ENCODE data around the gene ARMC9.
"Not testable (repeated sequence)": the region's sequence is repeated elsewhere in the genome, so short reads cannot be mapped to it uniquely, and the experiment has no call there.

Gene ARMC9

DNA sequence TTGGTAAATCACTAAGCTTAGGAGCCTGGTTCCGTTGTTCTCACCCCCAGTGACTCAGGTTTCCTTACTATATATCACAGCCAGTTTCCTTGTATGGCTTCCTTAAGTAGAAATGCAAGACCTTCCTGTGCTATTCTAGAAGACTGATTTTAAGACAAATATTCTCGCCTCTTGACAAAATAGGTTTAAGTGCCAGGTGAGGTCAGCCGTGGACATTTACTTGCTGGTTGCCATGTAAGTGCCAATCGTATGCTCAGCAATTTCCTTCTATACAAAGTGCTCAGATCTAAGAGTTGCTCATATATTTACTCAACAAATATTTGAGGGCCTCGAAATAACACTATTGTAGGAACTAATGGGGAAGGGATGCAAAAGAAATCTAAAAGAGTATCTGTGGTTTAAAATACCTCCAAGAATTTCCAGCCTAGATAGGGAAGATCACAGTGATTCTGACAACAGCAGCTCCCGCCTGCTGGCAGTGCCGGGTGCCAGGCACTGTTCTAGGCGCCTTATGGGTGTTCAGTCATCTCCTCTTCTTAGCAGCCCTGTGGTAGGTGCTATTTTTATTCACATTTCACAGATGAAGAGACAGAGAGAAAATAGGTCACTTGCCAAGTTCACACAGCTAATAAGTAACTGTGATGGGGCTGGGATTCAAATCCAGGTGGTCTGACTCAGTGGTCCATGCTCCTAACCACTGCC lies 101.7 kb downstream of the ARMC9 start:
- Histone ChIP-seq H3K9me3 (ENCODE audit: control insufficient read depth, low read length) (no peaks in the 10 kb centered on the region), H3K36me3 (ENCODE audit: control insufficient read depth, insufficient read depth, low read length) (no peaks in the 10 kb centered on the region), H3K27me3 (ENCODE audit: control insufficient read depth, insufficient read depth, low read length) (no peaks in the 10 kb centered on the region), H3K4me1 (ENCODE audit: control insufficient read depth, insufficient read depth, low read length) (peaks cover 39% of the 10 kb centered on the region), H3K9ac (ENCODE audit: low read length) (peak overlapping the region; percentile 5), H3K4me3 (ENCODE audit: low read length) (no peak overlapping the region)

- Histone ChIP-seq H3K36me3 (ENCODE audit: control insufficient read depth, insufficient read depth, low read length) (no peaks in the 10 kb centered on the region), H3K27me3 (ENCODE audit: control insufficient read depth, insufficient read depth, low read length) (no peaks in the 10 kb centered on the region), H3K9ac (ENCODE audit: low read length) (no peak overlapping the region), H3K9me3 (ENCODE audit: control insufficient read depth, low read length) (no peaks in the 10 kb centered on the region), H3K4me1 (ENCODE audit: control insufficient read depth, insufficient read depth, low read length) (peaks cover 39% of the 10 kb centered on the region), H3K4me3 (ENCODE audit: low read length) (no peak overlapping the region)
Observed at GRCh38 chr2:231300722-231301076, 102.3 kb downstream of the ARMC9 start.

- not testable (repeated sequence) for H3K9ac ChIP-seq (ENCODE audit: low read length); H3K36me3 ChIP-seq (ENCODE audit: control insufficient read depth, insufficient read depth, low read length); H3K4me3 ChIP-seq (ENCODE audit: low read length); H3K27me3 ChIP-seq (ENCODE audit: control insufficient read depth, insufficient read depth, low read length); H3K9me3 ChIP-seq (ENCODE audit: control insufficient read depth, low read length)
- peaks cover 29% of the 10 kb centered on the region for H3K4me1 ChIP-seq (ENCODE audit: control insufficient read depth, insufficient read depth, low read length)
Observed at GRCh38 chr2:231304259-231304658, 105.8 kb downstream of the ARMC9 start.

GRCh38 chr2:231305221-231305620 lies 106.8 kb downstream of the ARMC9 start:
- Histone ChIP-seq H3K4me3 (ENCODE audit: low read length) (no peak overlapping the region), H3K27me3 (ENCODE audit: control insufficient read depth, insufficient read depth, low read length) (no peaks in the 10 kb centered on the region), H3K36me3 (ENCODE audit: control insufficient read depth, insufficient read depth, low read length) (no peaks in the 10 kb centered on the region), H3K9ac (ENCODE audit: low read length) (no peak overlapping the region), H3K9me3 (ENCODE audit: control insufficient read depth, low read length) (no peaks in the 10 kb centered on the region), H3K4me1 (ENCODE audit: control insufficient read depth, insufficient read depth, low read length) (peaks cover 19% of the 10 kb centered on the region)

DNA sequence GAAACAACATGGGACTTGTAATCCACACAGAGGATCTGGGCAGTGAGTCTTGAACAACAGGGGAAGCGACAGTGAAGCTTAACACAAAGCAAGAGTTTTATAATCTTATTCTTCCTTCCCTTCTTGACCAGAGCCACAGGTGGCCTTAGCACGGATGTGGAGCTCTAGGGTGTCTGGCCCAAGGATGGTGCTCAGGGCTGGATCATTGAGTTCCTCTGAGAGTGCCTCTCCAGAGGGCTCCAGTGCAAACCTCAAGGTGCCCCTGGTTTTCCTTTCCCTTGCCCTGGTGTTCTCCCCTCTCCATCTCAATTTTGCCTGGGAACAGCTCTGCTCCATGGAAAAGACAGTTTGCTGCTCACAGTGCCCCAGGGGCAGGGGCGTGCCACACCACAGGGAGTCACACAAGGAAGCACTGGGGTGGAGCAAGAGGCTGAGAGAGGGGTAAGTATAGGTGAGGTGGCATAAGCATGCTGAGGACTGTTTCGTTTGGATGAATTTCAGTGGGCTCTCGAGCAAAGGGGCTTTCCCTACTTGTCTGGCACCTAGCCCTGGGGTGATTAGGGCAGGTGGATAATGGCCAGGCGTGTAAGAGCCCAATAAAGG lies 108.5 kb downstream of the ARMC9 start:
- H3K4me3 ChIP-seq (ENCODE audit: low read length), result no peak overlapping the region
- peaks cover 9% of the 10 kb centered on the region for H3K4me1 ChIP-seq (ENCODE audit: control insufficient read depth, insufficient read depth, low read length)
- no peaks in the 10 kb centered on the region for H3K27me3 ChIP-seq (ENCODE audit: control insufficient read depth, insufficient read depth, low read length)
- H3K9me3 ChIP-seq (ENCODE audit: control insufficient read depth, low read length), result no peaks in the 10 kb centered on the region
- no peak overlapping the region for H3K9ac ChIP-seq (ENCODE audit: low read length)
- no peaks in the 10 kb centered on the region for H3K36me3 ChIP-seq (ENCODE audit: control insufficient read depth, insufficient read depth, low read length)

DNA sequence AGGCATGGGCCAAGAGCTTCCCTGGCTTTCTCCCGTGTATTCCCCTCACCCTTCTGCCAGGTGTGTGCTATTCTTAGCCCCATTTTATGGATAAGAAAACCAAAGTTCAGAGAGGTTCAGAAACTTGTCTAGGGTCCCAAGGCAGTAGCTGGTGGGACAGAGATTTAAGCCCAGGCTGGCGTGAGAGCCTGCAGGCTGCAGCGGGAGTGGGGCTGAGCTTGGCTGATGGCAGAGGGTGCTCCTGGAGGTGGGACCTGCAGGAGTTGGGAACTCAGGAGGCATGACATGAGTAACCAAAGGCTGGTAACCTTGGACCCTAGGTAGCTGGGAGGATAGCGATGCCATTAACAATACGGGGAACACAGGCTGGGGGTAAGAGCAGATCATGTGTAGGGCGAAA lies 109.8 kb downstream of the ARMC9 start:
- no peak overlapping the region for H3K4me3 ChIP-seq (ENCODE audit: low read length)
- H3K9ac ChIP-seq (ENCODE audit: low read length), result no peak overlapping the region
- no peaks in the 10 kb centered on the region for H3K27me3 ChIP-seq (ENCODE audit: control insufficient read depth, insufficient read depth, low read length)
- H3K36me3 ChIP-seq (ENCODE audit: control insufficient read depth, insufficient read depth, low read length), result no peaks in the 10 kb centered on the region
- H3K9me3 ChIP-seq (ENCODE audit: control insufficient read depth, low read length), result no peaks in the 10 kb centered on the region
- peaks cover 9% of the 10 kb centered on the region for H3K4me1 ChIP-seq (ENCODE audit: control insufficient read depth, insufficient read depth, low read length)

GRCh38 chr2:231308631-231309428 lies 110.4 kb downstream of the ARMC9 start:
- Histone ChIP-seq H3K27me3 (ENCODE audit: control insufficient read depth, insufficient read depth, low read length) (no peaks in the 10 kb centered on the region), H3K4me3 (ENCODE audit: low read length) (no peak overlapping the region), H3K36me3 (ENCODE audit: control insufficient read depth, insufficient read depth, low read length) (no peaks in the 10 kb centered on the region), H3K9me3 (ENCODE audit: control insufficient read depth, low read length) (no peaks in the 10 kb centered on the region), H3K4me1 (ENCODE audit: control insufficient read depth, insufficient read depth, low read length) (peaks cover 9% of the 10 kb centered on the region), H3K9ac (ENCODE audit: low read length) (no peak overlapping the region)

DNA sequence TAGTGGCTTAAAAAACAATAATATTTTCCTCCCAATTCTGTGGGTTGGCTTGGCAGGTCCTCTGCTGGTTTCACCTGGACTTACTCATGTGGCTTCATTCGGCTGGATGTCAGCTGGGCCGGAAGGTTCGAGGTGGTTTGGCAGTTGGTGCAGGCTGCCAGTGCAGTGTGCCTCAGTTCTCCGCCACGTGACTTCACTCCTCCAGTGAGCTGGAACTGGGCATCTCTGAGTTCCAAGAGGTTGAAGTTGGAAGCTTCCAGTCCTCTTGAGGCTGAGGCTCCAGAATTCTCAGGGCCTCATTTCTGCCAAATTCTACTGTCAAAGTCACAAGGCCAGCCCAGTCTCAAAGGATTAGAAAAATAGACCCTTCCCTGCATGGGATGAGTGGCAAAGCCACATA lies 113.6 kb downstream of the ARMC9 start:
- H3K9me3 ChIP-seq (ENCODE audit: control insufficient read depth, low read length), result no peaks in the 10 kb centered on the region

GRCh38 chr2:231315896-231316295 lies 117.5 kb downstream of the ARMC9 start:
- no peaks in the 10 kb centered on the region for H3K36me3 ChIP-seq (ENCODE audit: control insufficient read depth, insufficient read depth, low read length)
- H3K27me3 ChIP-seq (ENCODE audit: control insufficient read depth, insufficient read depth, low read length), result no peaks in the 10 kb centered on the region
- H3K9ac ChIP-seq (ENCODE audit: low read length), result no peak overlapping the region
- no peak overlapping the region for H3K4me3 ChIP-seq (ENCODE audit: low read length)
- no peaks in the 10 kb centered on the region for H3K9me3 ChIP-seq (ENCODE audit: control insufficient read depth, low read length)
- no peaks in the 10 kb centered on the region for H3K4me1 ChIP-seq (ENCODE audit: control insufficient read depth, insufficient read depth, low read length)

More for the DNA sequence above, 113.6 kb downstream of the ARMC9 start:
- Histone ChIP-seq H3K9ac (ENCODE audit: low read length) (no peak overlapping the region), H3K4me3 (ENCODE audit: low read length) (no peak overlapping the region), H3K36me3 (ENCODE audit: control insufficient read depth, insufficient read depth, low read length) (no peaks in the 10 kb centered on the region), H3K27me3 (ENCODE audit: control insufficient read depth, insufficient read depth, low read length) (no peaks in the 10 kb centered on the region), H3K4me1 (ENCODE audit: control insufficient read depth, insufficient read depth, low read length) (peaks cover 4% of the 10 kb centered on the region)

DNA sequence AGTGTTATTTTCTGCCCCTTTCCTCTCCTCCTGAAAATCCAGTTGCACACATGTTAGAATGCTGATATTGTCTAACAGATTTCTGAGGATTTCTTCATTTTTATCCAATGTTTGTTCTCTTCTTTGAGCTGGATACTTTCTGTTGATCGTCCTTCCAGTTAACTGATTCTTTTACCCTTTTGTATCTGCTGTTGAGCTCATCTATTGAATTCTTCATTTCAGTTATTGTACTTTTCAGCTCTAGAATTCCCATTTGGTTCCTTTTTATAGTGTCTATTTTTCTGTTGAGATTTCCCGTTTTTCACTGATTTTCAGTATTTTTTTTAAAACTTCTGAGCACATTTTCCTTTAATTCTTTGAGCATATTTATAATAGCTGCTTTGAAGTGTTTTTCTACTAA lies 119.1 kb downstream of the ARMC9 start:
- Histone ChIP-seq H3K36me3 (ENCODE audit: control insufficient read depth, insufficient read depth, low read length) (no peaks in the 10 kb centered on the region), H3K4me1 (ENCODE audit: control insufficient read depth, insufficient read depth, low read length) (no peaks in the 10 kb centered on the region), H3K9ac (ENCODE audit: low read length) (no peak overlapping the region), H3K27me3 (ENCODE audit: control insufficient read depth, insufficient read depth, low read length) (no peaks in the 10 kb centered on the region), H3K9me3 (ENCODE audit: control insufficient read depth, low read length) (no peaks in the 10 kb centered on the region), H3K4me3 (ENCODE audit: low read length) (no peak overlapping the region)

- Histone ChIP-seq H3K4me3 (ENCODE audit: low read length) (no peak overlapping the region), H3K9ac (ENCODE audit: low read length) (no peak overlapping the region), H3K4me1 (ENCODE audit: control insufficient read depth, insufficient read depth, low read length) (no peaks in the 10 kb centered on the region), H3K9me3 (ENCODE audit: control insufficient read depth, low read length) (no peaks in the 10 kb centered on the region), H3K36me3 (ENCODE audit: control insufficient read depth, insufficient read depth, low read length) (no peaks in the 10 kb centered on the region), H3K27me3 (ENCODE audit: control insufficient read depth, insufficient read depth, low read length) (no peaks in the 10 kb centered on the region)
Observed at GRCh38 chr2:231318436-231318835, 120.0 kb downstream of the ARMC9 start.

DNA sequence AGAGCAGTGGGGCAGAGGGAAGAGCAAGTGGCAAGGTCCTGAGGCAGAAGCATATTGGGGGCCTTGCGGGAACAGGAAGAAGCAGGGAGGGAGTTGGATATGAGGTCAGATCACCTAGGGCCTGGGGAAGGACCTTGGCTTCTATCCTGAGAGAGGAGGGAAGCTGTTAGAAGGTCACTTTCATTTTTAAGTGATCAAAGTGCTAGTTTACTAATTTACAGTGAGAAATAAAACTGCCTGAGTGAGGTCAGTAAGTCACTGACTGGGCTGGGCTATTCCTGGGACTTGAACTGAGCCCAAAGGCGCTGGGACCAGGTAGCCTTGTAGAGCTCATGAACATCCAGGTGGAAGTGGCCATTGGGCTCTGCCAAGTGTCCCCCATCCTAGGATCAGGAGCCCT lies 120.5 kb downstream of the ARMC9 start:
- H3K36me3 ChIP-seq (ENCODE audit: control insufficient read depth, insufficient read depth, low read length), result no peaks in the 10 kb centered on the region
- no peaks in the 10 kb centered on the region for H3K27me3 ChIP-seq (ENCODE audit: control insufficient read depth, insufficient read depth, low read length)
- no peak overlapping the region for H3K9ac ChIP-seq (ENCODE audit: low read length)
- H3K9me3 ChIP-seq (ENCODE audit: control insufficient read depth, low read length), result no peaks in the 10 kb centered on the region
- no peak overlapping the region for H3K4me3 ChIP-seq (ENCODE audit: low read length)
- no peaks in the 10 kb centered on the region for H3K4me1 ChIP-seq (ENCODE audit: control insufficient read depth, insufficient read depth, low read length)
